GM12878 (cell line): ENCODE data around the gene ISG20L2. TPM values are rescaled to one million over a fixed set of nuclear protein-coding genes. Genes with fewer than 3 reads are reported as not detected.

Experiments
- ATAC-seq: fragments of 200-7000 bp; cut with Tn5 transposase; 3 replicates; pipeline ENCODE4 v1.9.1; 2020; ENCODE audit warnings: mild to moderate bottlenecking, moderate library complexity
- BruUV-seq: library from RNA; stranded (reverse); fragments of 400-500 nt; replicated peaks from 2 replicates; lab custom pipeline; 2021; lab: Mats Ljungman, UMichigan
- CTCF ChIA-PET: fragments of 300-600 bp; sonication (Branson Sonifier 250); formaldehyde crosslinking; extraction: SDS; loops from one replicate; lab custom pipeline; 2021; ENCODE audit warnings: inconsistent platforms; lab: Yijun Ruan, JAX
- POLR2A ChIA-PET: fragments of 350-600 bp; formaldehyde crosslinking; extraction: SDS; loops from one replicate; lab custom pipeline; 2021; ENCODE audit warnings: inconsistent platforms; lab: Charles Lee
- RAD21 ChIA-PET: fragments of 300-600 bp; sonication (Branson Sonifier 250); formaldehyde crosslinking; loops from one replicate; lab custom pipeline; 2023; ENCODE audit warnings: antibody characterized with exemption; ENCODE audit not compliant: unreplicated experiment; lab: Charles Lee
- SMC1A ChIA-PET: fragments of 300-600 bp; sonication (Branson Sonifier 250); formaldehyde crosslinking; loops from one replicate; lab custom pipeline; 2023; ENCODE audit not compliant: unreplicated experiment, uncharacterized antibody; lab: Charles Lee
- DNase-seq: peaks from one replicate; pipeline ENCODE4 v3.0.0-alpha.2; 2011; ENCODE audit warnings: low read depth, low spot score
- FAIRE-seq: peaks from 3 replicates; lab custom pipeline; 2011; peaks lifted over from hg19 to GRCh38; lab: Jason Lieb, UNC
- H2AFZ ChIP-seq: 2 replicates; pipeline ENCODE4 v1.6.0; 2011; ENCODE audit warnings: low read depth, low read length, control low read depth; ENCODE audit not compliant: control insufficient read depth
- H3K27ac ChIP-seq: 2 replicates; pipeline ENCODE4 v1.5.1; 2011; ENCODE audit warnings: control low read depth; ENCODE audit not compliant: control insufficient read depth, insufficient read depth
- H3K27me3 ChIP-seq, 2 experiments: replicated peaks in 1 of 2; 2 replicates each; pipeline versions ENCODE4 v1.6.0 to v1.6.1; 2011; ENCODE audit warnings: low read length in 1 of 2; ENCODE audit not compliant: control insufficient read depth in 2 of 2, insufficient read depth in 2 of 2
- H3K36me3 ChIP-seq, 2 experiments: 2 replicates each; pipeline ENCODE4 v1.5.1; 2011; ENCODE audit warnings: low read length in 1 of 2; ENCODE audit not compliant: control insufficient read depth in 2 of 2, insufficient read depth in 2 of 2
- H3K4me1 ChIP-seq: 2 replicates; pipeline ENCODE4 v1.6.1; 2011; ENCODE audit warnings: mild to moderate bottlenecking, low read length, moderate library complexity, mixed read lengths; ENCODE audit not compliant: control insufficient read depth, insufficient read depth
- H3K4me2 ChIP-seq: 2 replicates; pipeline ENCODE4 v1.6.0; 2011; ENCODE audit warnings: control low read depth; ENCODE audit not compliant: control insufficient read depth, insufficient read depth
- H3K4me3 ChIP-seq: fragments of 200-600 bp; sonication (generic); 2 replicates; pipeline ENCODE4 v1.5.1; 2016
- H3K79me2 ChIP-seq: 2 replicates; pipeline ENCODE4 v1.6.0; 2011; ENCODE audit warnings: low read length; ENCODE audit not compliant: control insufficient read depth, insufficient read depth
- H3K9ac ChIP-seq: 2 replicates; pipeline ENCODE4 v1.8.0; 2011; ENCODE audit warnings: low read length, control low read depth, mixed read lengths; ENCODE audit not compliant: control insufficient read depth, insufficient read depth
- H3K9me3 ChIP-seq: replicated peaks from 3 replicates; pipeline ENCODE4 v1.5.1; 2011; ENCODE audit warnings: mild to moderate bottlenecking, low read length; ENCODE audit not compliant: control insufficient read depth, insufficient read depth
- H4K20me1 ChIP-seq: 2 replicates; pipeline ENCODE4 v1.6.0; 2011; ENCODE audit not compliant: control insufficient read depth, insufficient read depth
- NFIC ChIP-seq: IDR thresholded peaks from 2 replicates; pipeline ENCODE4 v1.6.1; 2012; ENCODE audit warnings: low read depth, mild to moderate bottlenecking, inconsistent platforms, low read length, moderate library complexity
- NFXL1 ChIP-seq: fragments of 450-650 bp; IDR thresholded peaks from 2 replicates; pipeline ENCODE4 v1.6.1; 2017; ENCODE audit warnings: antibody characterized with exemption, mild to moderate bottlenecking, borderline replicate concordance
- NFYB ChIP-seq: IDR thresholded peaks from 2 replicates; pipeline ENCODE4 v1.6.1; 2011; ENCODE audit warnings: low read depth, mild to moderate bottlenecking, low read length, improper control_type of control experiment, moderate library complexity; ENCODE audit not compliant: insufficient read depth
- POLR2A ChIP-seq: IDR thresholded peaks from 2 replicates; pipeline ENCODE4 v1.6.1; 2011; ENCODE audit warnings: low read depth, mild to moderate bottlenecking, low read length
- WGBS: methylation state at CpG from one replicate; pipeline ENCODE4 v1.1.6; 2016; ENCODE audit warnings: low lambda C conversion rate; ENCODE audit not compliant: insufficient replicate concordance, insufficient coverage; ENCODE audit errors: missing lambda C conversion rate; 5-methylcytosine and 5-hydroxymethylcytosine counted together
- in situ Hi-C: fragments of 300-500 bp; cut with MboI; formaldehyde crosslinking; loops from 9 replicates; pipeline ENCODE4 v1.14.3; 2018; ENCODE audit warnings: mixed read lengths
- intact Hi-C: fragments of 100-400 bp; cut with micrococcal nuclease; formaldehyde crosslinking; loops from one replicate; pipeline ENCODE4 v1.14.2; 2022; ENCODE audit not compliant: unreplicated experiment
- polyA plus RNA-seq, 11 experiments: library from polyadenylated mRNA; depleted of rRNA in 4 of 11; unstranded in 6 of 11; stranded (reverse) in 5 of 11; fragments of >200 nt; fragmentation: Nextera tagmentation in 4 of 11; fragmentation: Illumina TruSeq in 1 of 11; extraction: Ambion mirVana in 4 of 11; extraction: Trizol in 1 of 11; gene quantifications; 1 replicate in 1 of 11; 2 replicates in 10 of 11; pipeline versions ENCODE4 v1.2.1 to v1.2.3, GENCODE V29; 2011 to 2016; ENCODE audit warnings: inconsistent platforms in 2 of 11, missing spikeins in 2 of 11, low read depth in 1 of 11
- total RNA-seq, 4 experiments: library from RNA; depleted of rRNA in 3 of 4; stranded (reverse); fragments of >200 nt in 3 of 4; fragmentation: Illumina TruSeq in 1 of 4; extraction: Trizol in 1 of 4; gene quantifications; 2 replicates each; pipeline versions ENCODE4 v1.2.1 to v1.2.3, GENCODE V29; 2013 to 2021
- TF ChIP-seq, protein P1 (sequence below): IDR thresholded peaks from 2 replicates; pipeline ENCODE4 v1.6.1; 2012; ENCODE audit warnings: low read length, inconsistent platforms

Gene ISG20L2
- total and polyA plus RNA-seq, 10 of the 15 experiments (the other 5 are each of a cell fraction or from before 2014, with no cell fraction given) = 16.4 to 111 (median 48.0) TPM

DNA sequence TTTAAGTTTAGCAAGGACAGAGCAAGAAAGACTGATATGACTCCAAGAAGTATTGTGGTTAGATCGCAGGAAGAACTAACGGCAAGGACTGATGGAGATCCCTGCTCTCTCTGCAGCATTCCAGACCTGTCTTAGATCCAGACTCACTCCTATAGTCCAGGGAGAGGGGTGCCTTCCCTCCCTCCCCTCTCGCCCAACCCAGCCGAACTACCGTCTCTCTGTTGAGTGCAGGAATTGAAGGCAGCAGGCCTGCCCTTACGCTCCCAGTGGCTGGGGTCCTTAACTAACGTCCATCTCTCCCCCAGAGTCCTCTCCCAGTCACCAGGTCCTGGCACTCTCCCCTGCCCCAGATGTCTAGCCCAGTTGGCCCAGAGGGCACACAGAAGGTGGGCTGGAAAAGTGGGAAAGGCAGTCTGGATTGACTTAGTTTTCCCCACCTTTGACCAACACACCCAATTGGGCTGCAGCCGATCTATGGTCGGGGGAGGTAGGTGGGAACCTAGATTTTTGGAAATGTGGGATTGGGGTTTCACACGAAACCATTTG lies 24.3 kb downstream of the ISG20L2 start:
- POLR2A ChIA-PET = interaction anchor here (0.5 to 0.6 kb wide), 2 partner anchors 9 to 122 kb away, joined by 3 to 4 read pairs; no protein-coding TSS in a partner anchor
- no peak overlapping the region for H3K9ac ChIP-seq
- no peak overlapping the region for H2AFZ ChIP-seq
- H4K20me1 ChIP-seq = no peaks in the 10 kb centered on the region; the same call in 1 of the 2 replicates
- in situ Hi-C loops (no loop called here), intact Hi-C loops (no loop called here)
- DNase-seq (no peak), ATAC-seq (no peak), FAIRE-seq (no peak)
- no TSS peak for BruUV-seq
- WGBS = 41% methylated on average over 10 of the region's 10 CpGs
- no peaks in the 10 kb centered on the region for H3K36me3 ChIP-seq
- H3K4me3 ChIP-seq = no peak overlapping the region
- TF ChIP-seq, protein P1, sequence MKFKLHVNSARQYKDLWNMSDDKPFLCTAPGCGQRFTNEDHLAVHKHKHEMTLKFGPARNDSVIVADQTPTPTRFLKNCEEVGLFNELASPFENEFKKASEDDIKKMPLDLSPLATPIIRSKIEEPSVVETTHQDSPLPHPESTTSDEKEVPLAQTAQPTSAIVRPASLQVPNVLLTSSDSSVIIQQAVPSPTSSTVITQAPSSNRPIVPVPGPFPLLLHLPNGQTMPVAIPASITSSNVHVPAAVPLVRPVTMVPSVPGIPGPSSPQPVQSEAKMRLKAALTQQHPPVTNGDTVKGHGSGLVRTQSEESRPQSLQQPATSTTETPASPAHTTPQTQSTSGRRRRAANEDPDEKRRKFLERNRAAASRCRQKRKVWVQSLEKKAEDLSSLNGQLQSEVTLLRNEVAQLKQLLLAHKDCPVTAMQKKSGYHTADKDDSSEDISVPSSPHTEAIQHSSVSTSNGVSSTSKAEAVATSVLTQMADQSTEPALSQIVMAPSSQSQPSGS = no peak
- no peak for TF ChIP-seq POLR2A
- TF ChIP-seq NFYB = no peak
- no peak for TF ChIP-seq NFXL1
- no peak for TF ChIP-seq NFIC
- peaks cover 10 to 15% of the 10 kb centered on the region in 2 experiments for H3K27me3 ChIP-seq
- H3K79me2 ChIP-seq = no peaks in the 10 kb centered on the region
- no peaks in the 10 kb centered on the region for H3K9me3 ChIP-seq
- no peak overlapping the region for H3K4me2 ChIP-seq
- H3K4me1 ChIP-seq = peaks cover 6% of the 10 kb centered on the region
- RAD21 ChIA-PET = interaction anchor here (1.4 to 3.6 kb wide), 2 partner anchors 22 to 44 kb away, joined by 3 to 19 read pairs; no protein-coding TSS in a partner anchor
- SMC1A ChIA-PET = interaction anchor here (0.8 to 1.1 kb wide), 3 partner anchors 15 to 18 kb away, joined by 3 to 6 read pairs (median 3); no protein-coding TSS in a partner anchor
- no peak overlapping the region for H3K27ac ChIP-seq
- CTCF ChIA-PET = interaction anchor here (1.0 to 9.5 kb wide), 7 partner anchors 10 to 136 kb away, joined by 3 to 157 read pairs (median 7); partner anchors contain the start of genes ISG20L2 and METTL25B
